K562 (cell line): ENCODE measurements around the gene PAPOLB. TPM values are rescaled to one million over a fixed set of nuclear protein-coding genes. Genes with fewer than 3 reads are reported as not detected.

ENCODE experiments used
- ATAC-seq: fragments of 200-7000 bp; cut with Tn5 transposase; 3 replicates; pipeline ENCODE4 v1.9.1; 2020; ENCODE audit warnings: moderate library complexity
- BruUV-seq: library from RNA; stranded (reverse); fragments of 400-500 nt; replicated peaks from 2 replicates; lab custom pipeline; 2021; lab: Mats Ljungman, UMichigan
- CTCF ChIA-PET: fragments of 300-600 bp; formaldehyde crosslinking; extraction: SDS; loops from one replicate; lab custom pipeline; 2021; ENCODE audit warnings: low intra/inter-chr PET ratio; lab: Yijun Ruan, JAX
- POLR2A ChIA-PET: fragments of 300-600, 350-650 bp; sonication (Branson Sonifier 250); formaldehyde crosslinking; extraction: SDS; loops from one replicate; lab custom pipeline; 2021; ENCODE audit warnings: antibody characterized with exemption, inconsistent platforms; lab: Yijun Ruan, JAX
- DNase-seq, 4 experiments: peaks; one replicate each; pipeline versions ENCODE4 v3.0.0 to v3.0.0-alpha.2; 2011 to 2018; ENCODE audit warnings: low spot score in 3 of 4, mixed read lengths in 3 of 4; ENCODE audit errors: extremely low read depth in 1 of 4
- FAIRE-seq: peaks from 2 replicates; lab custom pipeline; 2011; peaks lifted over from hg19 to GRCh38; lab: Jason Lieb, UNC
- H2AFZ ChIP-seq: 2 replicates; pipeline ENCODE4 v1.6.0; 2011; ENCODE audit warnings: low read depth, low read length, control low read depth, inconsistent platforms
- H3K27ac ChIP-seq: fragments of 200-600 bp; 3 replicates; pipeline ENCODE4 v1.8.0; 2011; ENCODE audit warnings: low read depth, mild to moderate bottlenecking, control low read depth, inconsistent platforms, low read length, moderate library complexity, mixed read lengths; ENCODE audit errors: extremely low read depth
- H3K27me3 ChIP-seq, 2 experiments: fragments of 300-600 bp in 1 of 2; 2 replicates in 1 of 2; 3 replicates in 1 of 2; pipeline versions ENCODE4 v1.6.0 to v1.8.0; 2011; ENCODE audit warnings: inconsistent platforms in 2 of 2, low read length in 2 of 2, mild to moderate bottlenecking in 1 of 2, mixed read lengths in 1 of 2, moderate library complexity in 1 of 2; ENCODE audit not compliant: control insufficient read depth in 2 of 2, insufficient read depth in 2 of 2
- H3K36me3 ChIP-seq: fragments of 300-600 bp; 3 replicates; pipeline ENCODE4 v1.8.0; 2011; ENCODE audit warnings: mild to moderate bottlenecking, low read length, inconsistent platforms; ENCODE audit not compliant: control insufficient read depth, insufficient read depth
- H3K4me1 ChIP-seq, 2 experiments: fragments of 200-600 bp in 1 of 2; replicated peaks in 1 of 2; 2 replicates in 1 of 2; 3 replicates in 1 of 2; pipeline versions ENCODE4 v1.5.1 to v1.8.0; 2011; ENCODE audit warnings: inconsistent platforms in 2 of 2, low read length in 2 of 2, mild to moderate bottlenecking in 1 of 2, mixed read lengths in 1 of 2, moderate library complexity in 1 of 2; ENCODE audit not compliant: control insufficient read depth in 2 of 2, insufficient read depth in 2 of 2
- H3K4me2 ChIP-seq: 2 replicates; pipeline ENCODE4 v1.6.1; 2011; ENCODE audit warnings: low read length, control low read depth, inconsistent platforms, mixed read lengths; ENCODE audit not compliant: insufficient read depth
- H3K4me3 ChIP-seq: fragments of 200-600 bp; sonication (generic), shearing (Covaris generic); 2 replicates; pipeline ENCODE4 v1.5.1; 2016; ENCODE audit warnings: control low read depth, inconsistent platforms
- H3K79me2 ChIP-seq: fragments of 200-600 bp; 3 replicates; pipeline ENCODE4 v1.8.0; 2011; ENCODE audit warnings: low read length, inconsistent platforms; ENCODE audit not compliant: control insufficient read depth, insufficient read depth
- H3K9ac ChIP-seq, 2 experiments: 2 replicates each; pipeline versions ENCODE4 v1.6.0 to v1.6.1; 2011; ENCODE audit warnings: low read depth in 2 of 2, low read length in 2 of 2, control low read depth in 1 of 2, inconsistent platforms in 1 of 2, mild to moderate bottlenecking in 1 of 2, mixed read lengths in 1 of 2; ENCODE audit not compliant: insufficient read depth in 1 of 2
- H3K9me1 ChIP-seq: one replicate; pipeline ENCODE4 v1.6.0; 2011; ENCODE audit warnings: inconsistent platforms, mild to moderate bottlenecking, low read length, moderate library complexity; ENCODE audit not compliant: control insufficient read depth, insufficient read depth
- H3K9me3 ChIP-seq: replicated peaks from 2 replicates; pipeline ENCODE4 v1.5.1; 2011; ENCODE audit warnings: low read depth, low read length, inconsistent platforms; ENCODE audit not compliant: control insufficient read depth, insufficient read depth
- H4K20me1 ChIP-seq: replicated peaks from 2 replicates; pipeline ENCODE4 v1.6.1; 2011; ENCODE audit warnings: low read length, inconsistent platforms, mixed read lengths; ENCODE audit not compliant: control insufficient read depth, insufficient read depth
- NCOA2 ChIP-seq, 2 experiments: fragments of 450-650 bp; IDR thresholded peaks; 2 replicates each; pipeline ENCODE4 v1.6.1; 2018; ENCODE audit warnings: mild to moderate bottlenecking in 2 of 2, moderate library complexity in 1 of 2; ENCODE audit not compliant: partially characterized antibody in 2 of 2
- NEUROD1 ChIP-seq: fragments of 150-350 bp; IDR thresholded peaks from 2 replicates; pipeline ENCODE4 v1.6.1; 2014; ENCODE audit warnings: borderline replicate concordance, low read length, low read depth; ENCODE audit not compliant: partially characterized antibody
- NFXL1 ChIP-seq: fragments of 450-650 bp; formaldehyde crosslinking; IDR thresholded peaks from 2 replicates; pipeline ENCODE4 v1.4.0; 2021; ENCODE audit warnings: mild to moderate bottlenecking
- NUFIP1 ChIP-seq: fragments of 450-650 bp; IDR thresholded peaks from 2 replicates; pipeline ENCODE4 v1.6.1; 2018; ENCODE audit not compliant: partially characterized antibody
- OTX1 ChIP-seq: fragments of 450-650 bp; formaldehyde crosslinking; IDR thresholded peaks from 2 replicates; pipeline ENCODE4 v1.4.0; 2022; ENCODE audit warnings: mild to moderate bottlenecking
- SMARCA4 ChIP-seq: fragments of 450-650 bp; IDR thresholded peaks from 2 replicates; pipeline ENCODE4 v1.6.1; 2016
- SMARCE1 ChIP-seq: fragments of 450-650 bp; IDR thresholded peaks from 2 replicates; pipeline ENCODE4 v1.7.1; 2016; ENCODE audit warnings: mild to moderate bottlenecking
- SRSF7 ChIP-seq: fragments of 200-400 bp; formaldehyde crosslinking; optimal IDR thresholded peaks from 2 replicates; pipeline ENCODE3; 2017; ENCODE audit warnings: mild to moderate bottlenecking, low read depth, low read length
- ZNF324 ChIP-seq: fragments of 250-450 bp; sonication (Bioruptor Pico); IDR thresholded peaks from 2 replicates; pipeline ENCODE4 v1.4.0; 2020; ENCODE audit warnings: mild to moderate bottlenecking
- WGBS: fragments of 100-300 bp; shearing (Covaris generic); methylation state at CpG from one replicate; pipeline ENCODE4 v1.1.6; 2016; ENCODE audit warnings: low coverage, mixed read lengths; ENCODE audit not compliant: insufficient coverage; ENCODE audit errors: missing lambda C conversion rate; 5-methylcytosine and 5-hydroxymethylcytosine counted together
- in situ Hi-C: fragments of 300-500 bp; cut with MboI; formaldehyde crosslinking; loops from 4 replicates; pipeline ENCODE4 v1.15.0; 2018; ENCODE audit warnings: inconsistent platforms, mixed read lengths
- intact Hi-C: fragments of 100-400 bp; cut with micrococcal nuclease; formaldehyde crosslinking; loops from 2 replicates; pipeline ENCODE4 v1.14.2; 2022
- polyA plus RNA-seq, 8 experiments: library from polyadenylated mRNA; depleted of rRNA in 4 of 8; stranded (reverse) in 5 of 8; unstranded in 3 of 8; fragments of >200 nt; fragmentation: Nextera tagmentation in 2 of 8; fragmentation: Illumina TruSeq in 1 of 8; extraction: Ambion mirVana in 2 of 8; extraction: Trizol in 1 of 8; gene quantifications; 2 replicates each; pipeline versions ENCODE4 v1.2.1 to v1.2.3, GENCODE V29; 2011 to 2014; ENCODE audit warnings: inconsistent platforms in 1 of 8, missing spikeins in 1 of 8
- total RNA-seq, 7 experiments: library from RNA; depleted of rRNA in 6 of 7; stranded (reverse); fragments of >200 nt in 6 of 7; fragmentation: Illumina TruSeq in 2 of 7; extraction: Trizol in 2 of 7; gene quantifications; 2 replicates each; pipeline versions ENCODE4 v1.2.1 to v1.2.3, GENCODE V29; 2011 to 2021; ENCODE audit warnings: low replicate concordance in 1 of 7
- TF ChIP-seq, protein P1 (sequence below): fragments of 250-450 bp; sonication (Bioruptor Pico); IDR thresholded peaks from 2 replicates; pipeline ENCODE4 v1.9.0; 2021; ENCODE audit warnings: mild to moderate bottlenecking, inconsistent platforms
- TF ChIP-seq, protein P2 (sequence below): sonication (generic); formaldehyde crosslinking; IDR thresholded peaks from 2 replicates; pipeline ENCODE4 v1.8.1; 2023; ENCODE audit warnings: mild to moderate bottlenecking, missing genetic modification reagents, moderate library complexity
- TF ChIP-seq, protein P3 (sequence below): fragments of 450-650 bp; IDR thresholded peaks from 2 replicates; pipeline ENCODE4 v1.7.0; 2016; ENCODE audit warnings: borderline replicate concordance
- TF ChIP-seq, protein P4 (sequence below): sonication (generic); formaldehyde crosslinking; IDR thresholded peaks from 2 replicates; pipeline ENCODE4 v1.8.0; 2023; ENCODE audit warnings: missing genetic modification reagents, mild to moderate bottlenecking, borderline replicate concordance

The PAPOLB gene
- total and polyA plus RNA-seq, 9 of the 15 experiments (the other 6 are each of a cell fraction or from before 2014, with no cell fraction given), result 0.04 to 0.33 (median 0.16) TPM; not detected in 4

DNA sequence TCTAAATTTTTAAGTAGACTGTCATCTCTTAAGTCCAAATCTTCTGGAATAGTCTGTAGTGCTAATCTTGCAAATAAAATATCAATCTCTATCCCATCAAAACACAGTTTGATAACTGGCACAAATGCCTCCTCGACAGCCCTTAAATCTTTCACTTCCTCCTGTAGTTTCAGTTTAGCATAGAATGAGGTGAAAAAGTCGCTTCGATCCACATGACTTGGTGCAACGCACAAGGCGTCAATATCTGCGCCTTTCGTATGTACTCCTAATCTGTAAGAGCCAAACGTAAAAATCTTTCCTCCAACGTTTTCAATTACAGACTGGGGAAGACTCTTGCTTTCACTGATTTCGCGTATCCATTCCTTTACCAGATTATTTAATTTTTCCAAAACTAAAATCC is 603 bp downstream of the PAPOLB start:
- ATAC-seq (no peak), DNase-seq (no peak), FAIRE-seq (no peak)
- Histone ChIP-seq H3K9me1 (no peaks in the 10 kb centered on the region), H3K79me2 (no peaks in the 10 kb centered on the region), H4K20me1 (no peaks in the 10 kb centered on the region), H3K27ac (no peak overlapping the region), H3K4me1 (no peaks in the 10 kb centered on the region), H2AFZ (no peak overlapping the region), H3K36me3 (no peaks in the 10 kb centered on the region), H3K27me3 (no peaks in the 10 kb centered on the region), H3K4me3 (no peak overlapping the region), H3K4me2 (no peak overlapping the region), H3K9ac (no peak overlapping the region), H3K9me3 (0 out of 2 replicates have a peak, but pooled peaks cover 2% of the 10 kb centered on the region)
- BruUV-seq, result no TSS peak
- 75% methylated on average over 11 of the region's 11 CpGs for WGBS
- in situ Hi-C loops (no loop called here), intact Hi-C loops (no loop called here)
- POLR2A ChIA-PET, result no interaction called here
- CTCF ChIA-PET, result no interaction called here
- TF ChIP-seq, protein P1, sequence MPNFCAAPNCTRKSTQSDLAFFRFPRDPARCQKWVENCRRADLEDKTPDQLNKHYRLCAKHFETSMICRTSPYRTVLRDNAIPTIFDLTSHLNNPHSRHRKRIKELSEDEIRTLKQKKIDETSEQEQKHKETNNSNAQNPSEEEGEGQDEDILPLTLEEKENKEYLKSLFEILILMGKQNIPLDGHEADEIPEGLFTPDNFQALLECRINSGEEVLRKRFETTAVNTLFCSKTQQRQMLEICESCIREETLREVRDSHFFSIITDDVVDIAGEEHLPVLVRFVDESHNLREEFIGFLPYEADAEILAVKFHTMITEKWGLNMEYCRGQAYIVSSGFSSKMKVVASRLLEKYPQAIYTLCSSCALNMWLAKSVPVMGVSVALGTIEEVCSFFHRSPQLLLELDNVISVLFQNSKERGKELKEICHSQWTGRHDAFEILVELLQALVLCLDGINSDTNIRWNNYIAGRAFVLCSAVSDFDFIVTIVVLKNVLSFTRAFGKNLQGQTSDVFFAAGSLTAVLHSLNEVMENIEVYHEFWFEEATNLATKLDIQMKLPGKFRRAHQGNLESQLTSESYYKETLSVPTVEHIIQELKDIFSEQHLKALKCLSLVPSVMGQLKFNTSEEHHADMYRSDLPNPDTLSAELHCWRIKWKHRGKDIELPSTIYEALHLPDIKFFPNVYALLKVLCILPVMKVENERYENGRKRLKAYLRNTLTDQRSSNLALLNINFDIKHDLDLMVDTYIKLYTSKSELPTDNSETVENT, result no peak
- TF ChIP-seq, protein P2, sequence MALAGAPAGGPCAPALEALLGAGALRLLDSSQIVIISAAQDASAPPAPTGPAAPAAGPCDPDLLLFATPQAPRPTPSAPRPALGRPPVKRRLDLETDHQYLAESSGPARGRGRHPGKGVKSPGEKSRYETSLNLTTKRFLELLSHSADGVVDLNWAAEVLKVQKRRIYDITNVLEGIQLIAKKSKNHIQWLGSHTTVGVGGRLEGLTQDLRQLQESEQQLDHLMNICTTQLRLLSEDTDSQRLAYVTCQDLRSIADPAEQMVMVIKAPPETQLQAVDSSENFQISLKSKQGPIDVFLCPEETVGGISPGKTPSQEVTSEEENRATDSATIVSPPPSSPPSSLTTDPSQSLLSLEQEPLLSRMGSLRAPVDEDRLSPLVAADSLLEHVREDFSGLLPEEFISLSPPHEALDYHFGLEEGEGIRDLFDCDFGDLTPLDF (CRISPR knock-in tag), result no peak
- TF ChIP-seq, protein P3, sequence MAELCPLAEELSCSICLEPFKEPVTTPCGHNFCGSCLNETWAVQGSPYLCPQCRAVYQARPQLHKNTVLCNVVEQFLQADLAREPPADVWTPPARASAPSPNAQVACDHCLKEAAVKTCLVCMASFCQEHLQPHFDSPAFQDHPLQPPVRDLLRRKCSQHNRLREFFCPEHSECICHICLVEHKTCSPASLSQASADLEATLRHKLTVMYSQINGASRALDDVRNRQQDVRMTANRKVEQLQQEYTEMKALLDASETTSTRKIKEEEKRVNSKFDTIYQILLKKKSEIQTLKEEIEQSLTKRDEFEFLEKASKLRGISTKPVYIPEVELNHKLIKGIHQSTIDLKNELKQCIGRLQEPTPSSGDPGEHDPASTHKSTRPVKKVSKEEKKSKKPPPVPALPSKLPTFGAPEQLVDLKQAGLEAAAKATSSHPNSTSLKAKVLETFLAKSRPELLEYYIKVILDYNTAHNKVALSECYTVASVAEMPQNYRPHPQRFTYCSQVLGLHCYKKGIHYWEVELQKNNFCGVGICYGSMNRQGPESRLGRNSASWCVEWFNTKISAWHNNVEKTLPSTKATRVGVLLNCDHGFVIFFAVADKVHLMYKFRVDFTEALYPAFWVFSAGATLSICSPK, result no peak
- TF ChIP-seq SMARCA4, result no peak
- TF ChIP-seq NCOA2 (IDR thresholded peaks at IDR 0.05; ENCODE audit: partially characterized antibody in 2 of 2), result no peak
- TF ChIP-seq SMARCE1, result no peak
- TF ChIP-seq ZNF324, result no peak
- TF ChIP-seq NFXL1 (CRISPR knock-in tag), result no peak
- TF ChIP-seq, protein P4, sequence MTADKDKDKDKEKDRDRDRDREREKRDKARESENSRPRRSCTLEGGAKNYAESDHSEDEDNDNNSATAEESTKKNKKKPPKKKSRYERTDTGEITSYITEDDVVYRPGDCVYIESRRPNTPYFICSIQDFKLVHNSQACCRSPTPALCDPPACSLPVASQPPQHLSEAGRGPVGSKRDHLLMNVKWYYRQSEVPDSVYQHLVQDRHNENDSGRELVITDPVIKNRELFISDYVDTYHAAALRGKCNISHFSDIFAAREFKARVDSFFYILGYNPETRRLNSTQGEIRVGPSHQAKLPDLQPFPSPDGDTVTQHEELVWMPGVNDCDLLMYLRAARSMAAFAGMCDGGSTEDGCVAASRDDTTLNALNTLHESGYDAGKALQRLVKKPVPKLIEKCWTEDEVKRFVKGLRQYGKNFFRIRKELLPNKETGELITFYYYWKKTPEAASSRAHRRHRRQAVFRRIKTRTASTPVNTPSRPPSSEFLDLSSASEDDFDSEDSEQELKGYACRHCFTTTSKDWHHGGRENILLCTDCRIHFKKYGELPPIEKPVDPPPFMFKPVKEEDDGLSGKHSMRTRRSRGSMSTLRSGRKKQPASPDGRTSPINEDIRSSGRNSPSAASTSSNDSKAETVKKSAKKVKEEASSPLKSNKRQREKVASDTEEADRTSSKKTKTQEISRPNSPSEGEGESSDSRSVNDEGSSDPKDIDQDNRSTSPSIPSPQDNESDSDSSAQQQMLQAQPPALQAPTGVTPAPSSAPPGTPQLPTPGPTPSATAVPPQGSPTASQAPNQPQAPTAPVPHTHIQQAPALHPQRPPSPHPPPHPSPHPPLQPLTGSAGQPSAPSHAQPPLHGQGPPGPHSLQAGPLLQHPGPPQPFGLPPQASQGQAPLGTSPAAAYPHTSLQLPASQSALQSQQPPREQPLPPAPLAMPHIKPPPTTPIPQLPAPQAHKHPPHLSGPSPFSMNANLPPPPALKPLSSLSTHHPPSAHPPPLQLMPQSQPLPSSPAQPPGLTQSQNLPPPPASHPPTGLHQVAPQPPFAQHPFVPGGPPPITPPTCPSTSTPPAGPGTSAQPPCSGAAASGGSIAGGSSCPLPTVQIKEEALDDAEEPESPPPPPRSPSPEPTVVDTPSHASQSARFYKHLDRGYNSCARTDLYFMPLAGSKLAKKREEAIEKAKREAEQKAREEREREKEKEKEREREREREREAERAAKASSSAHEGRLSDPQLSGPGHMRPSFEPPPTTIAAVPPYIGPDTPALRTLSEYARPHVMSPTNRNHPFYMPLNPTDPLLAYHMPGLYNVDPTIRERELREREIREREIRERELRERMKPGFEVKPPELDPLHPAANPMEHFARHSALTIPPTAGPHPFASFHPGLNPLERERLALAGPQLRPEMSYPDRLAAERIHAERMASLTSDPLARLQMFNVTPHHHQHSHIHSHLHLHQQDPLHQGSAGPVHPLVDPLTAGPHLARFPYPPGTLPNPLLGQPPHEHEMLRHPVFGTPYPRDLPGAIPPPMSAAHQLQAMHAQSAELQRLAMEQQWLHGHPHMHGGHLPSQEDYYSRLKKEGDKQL (CRISPR knock-in tag), result no peak
- TF ChIP-seq OTX1 (CRISPR knock-in tag), result no peak
- TF ChIP-seq NEUROD1, result no peak
- TF ChIP-seq SRSF7, result no peak
- no peak for TF ChIP-seq NUFIP1
